ENCODE measurements around the gene ARHGEF18. TPM values are rescaled to one million over a fixed set of nuclear protein-coding genes. Genes with fewer than 3 reads are reported as not detected.

Gene ARHGEF18
- total RNA-seq, 2 donors from 2014 or later = 89.9 to 144 TPM

GRCh38 chr19:7349231-7349591, 474 bp downstream of the ARHGEF18 start:
- Histone ChIP-seq H3K4me3 (peak overlapping the region; percentile 6), H3K36me3 (no peaks in the 10 kb centered on the region), H3K9ac (ENCODE audit: low read depth in 2 of 2, low read length in 2 of 2) (peak overlapping the region in 1 of 2 donors; percentile 5), H3K27me3 (no peaks in the 10 kb centered on the region), H3K4me1 (no peaks in the 10 kb centered on the region), H3K9me3 (no peaks in the 10 kb centered on the region), H3K27ac (no peak overlapping the region)
- TF ChIP-seq, protein P1, sequence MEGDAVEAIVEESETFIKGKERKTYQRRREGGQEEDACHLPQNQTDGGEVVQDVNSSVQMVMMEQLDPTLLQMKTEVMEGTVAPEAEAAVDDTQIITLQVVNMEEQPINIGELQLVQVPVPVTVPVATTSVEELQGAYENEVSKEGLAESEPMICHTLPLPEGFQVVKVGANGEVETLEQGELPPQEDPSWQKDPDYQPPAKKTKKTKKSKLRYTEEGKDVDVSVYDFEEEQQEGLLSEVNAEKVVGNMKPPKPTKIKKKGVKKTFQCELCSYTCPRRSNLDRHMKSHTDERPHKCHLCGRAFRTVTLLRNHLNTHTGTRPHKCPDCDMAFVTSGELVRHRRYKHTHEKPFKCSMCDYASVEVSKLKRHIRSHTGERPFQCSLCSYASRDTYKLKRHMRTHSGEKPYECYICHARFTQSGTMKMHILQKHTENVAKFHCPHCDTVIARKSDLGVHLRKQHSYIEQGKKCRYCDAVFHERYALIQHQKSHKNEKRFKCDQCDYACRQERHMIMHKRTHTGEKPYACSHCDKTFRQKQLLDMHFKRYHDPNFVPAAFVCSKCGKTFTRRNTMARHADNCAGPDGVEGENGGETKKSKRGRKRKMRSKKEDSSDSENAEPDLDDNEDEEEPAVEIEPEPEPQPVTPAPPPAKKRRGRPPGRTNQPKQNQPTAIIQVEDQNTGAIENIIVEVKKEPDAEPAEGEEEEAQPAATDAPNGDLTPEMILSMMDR (IDR thresholded peaks at IDR 0.05) = no peak
- intact Hi-C loops (cut with DNase I) = no loop called here
- no peak for DNase-seq

GRCh38 chr19:7349961-7350711, 1.4 kb downstream of the ARHGEF18 start:
- Histone ChIP-seq H3K9ac (ENCODE audit: low read depth in 2 of 2, low read length in 2 of 2) (no peak overlapping the region), H3K9me3 (no peaks in the 10 kb centered on the region), H3K4me1 (no peaks in the 10 kb centered on the region), H3K4me3 (no peak overlapping the region), H3K27me3 (no peaks in the 10 kb centered on the region), H3K27ac (no peak overlapping the region), H3K36me3 (no peaks in the 10 kb centered on the region)
- DNase-seq = no peak
- TF ChIP-seq, protein P1 (IDR thresholded peaks at IDR 0.05) = no peak
- intact Hi-C loops (cut with DNase I) = loop anchor here (5.0 to 10.0 kb wide), 2 partner anchors 325 to 452 kb away; partner anchors contain the start of gene MCEMP1

- TF ChIP-seq, protein P1 (IDR thresholded peaks at IDR 0.05) = no peak
- no peak overlapping the region for H3K9ac ChIP-seq (ENCODE audit: low read depth in 2 of 2, low read length in 2 of 2)
- no peaks in the 10 kb centered on the region for H3K4me1 ChIP-seq
- H3K4me3 ChIP-seq = no peak overlapping the region
- no peak for DNase-seq
- no peak overlapping the region for H3K27ac ChIP-seq
- intact Hi-C loops (cut with DNase I) = loop anchor here (5.0 to 10.0 kb wide), 2 partner anchors 323 to 450 kb away; partner anchors contain the start of gene MCEMP1
- no peaks in the 10 kb centered on the region for H3K9me3 ChIP-seq
- H3K36me3 ChIP-seq = no peaks in the 10 kb centered on the region
- no peaks in the 10 kb centered on the region for H3K27me3 ChIP-seq
Measured at GRCh38 chr19:7351861-7352260, 3.1 kb downstream of the ARHGEF18 start.

DNA sequence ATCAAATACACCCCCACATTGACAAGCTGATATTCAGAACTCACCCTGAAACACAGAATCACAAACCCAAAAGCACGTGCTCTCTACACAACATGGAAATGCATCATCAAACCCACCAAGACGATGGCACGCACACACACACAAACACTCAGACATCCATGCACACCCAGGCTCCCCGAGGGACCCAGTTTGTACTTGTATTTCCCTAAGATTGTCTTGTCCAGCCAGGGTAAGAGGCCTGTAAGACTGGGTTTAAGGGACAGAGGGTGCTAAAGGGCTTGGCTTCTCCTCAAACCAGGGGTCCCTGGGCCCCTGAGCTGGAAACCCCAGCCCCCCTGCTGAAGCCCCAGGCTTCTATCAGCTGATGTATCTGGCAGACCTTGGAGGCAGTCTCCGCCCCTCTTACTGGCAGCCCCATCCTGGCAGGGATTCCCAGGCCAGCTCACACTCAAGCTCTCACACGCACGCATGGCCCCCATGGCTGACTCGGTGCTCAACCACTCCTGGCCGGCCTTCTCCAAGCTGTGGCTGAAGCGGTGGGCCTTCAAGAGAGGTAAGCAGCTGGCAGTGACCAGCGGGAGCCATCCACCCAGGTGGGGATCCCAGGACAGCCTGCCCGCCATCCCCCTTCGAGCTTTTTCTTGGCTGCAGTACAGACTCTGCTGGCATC, 6.5 kb downstream of the ARHGEF18 start:
- H3K4me1 ChIP-seq = no peaks in the 10 kb centered on the region
- no peak overlapping the region for H3K27ac ChIP-seq
- no peak for DNase-seq
- no peaks in the 10 kb centered on the region for H3K36me3 ChIP-seq
- H3K9ac ChIP-seq (ENCODE audit: low read depth in 2 of 2, low read length in 2 of 2) = no peak overlapping the region
- H3K4me3 ChIP-seq = no peak overlapping the region
- H3K27me3 ChIP-seq = no peaks in the 10 kb centered on the region
- TF ChIP-seq, protein P1 (IDR thresholded peaks at IDR 0.05) = no peak
- intact Hi-C loops (cut with DNase I) = loop anchor here (10.0 kb wide), 1 partner anchor 320 kb away; the partner anchor contains the start of gene MCEMP1
- no peaks in the 10 kb centered on the region for H3K9me3 ChIP-seq

DNA sequence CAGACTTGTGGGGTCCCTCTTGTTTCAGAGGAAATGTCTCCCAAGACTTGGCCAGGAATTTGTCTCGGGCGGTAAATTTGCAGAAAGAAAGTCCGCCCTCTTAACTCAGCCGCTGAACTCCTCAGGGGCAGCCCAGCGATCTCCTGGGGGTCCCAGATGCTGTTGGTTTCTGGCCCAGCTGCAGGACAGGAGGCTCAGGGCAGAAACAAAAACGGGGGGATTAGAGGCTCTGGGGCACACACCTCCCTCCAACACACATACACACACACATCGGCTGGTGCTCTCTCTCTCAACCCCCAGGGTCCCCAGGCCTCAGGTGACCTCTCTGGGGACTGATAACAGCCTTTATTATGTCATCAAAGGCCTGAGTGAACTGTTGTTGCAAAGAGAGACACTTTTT, 7.1 kb downstream of the ARHGEF18 start:
- Histone ChIP-seq H3K36me3 (no peaks in the 10 kb centered on the region), H3K9me3 (no peaks in the 10 kb centered on the region), H3K27me3 (no peaks in the 10 kb centered on the region), H3K4me1 (no peaks in the 10 kb centered on the region), H3K27ac (no peak overlapping the region), H3K4me3 (no peak overlapping the region), H3K9ac (ENCODE audit: low read depth in 2 of 2, low read length in 2 of 2) (no peak overlapping the region)
- TF ChIP-seq, protein P1 (IDR thresholded peaks at IDR 0.05) = no peak
- intact Hi-C loops (cut with DNase I) = loop anchor here (10.0 kb wide), 1 partner anchor 319 kb away; the partner anchor contains the start of gene MCEMP1
- no peak for DNase-seq

All from colonic mucosa (tissue), 4 donors.